ENCODE data around the gene TYW1B.
"Not testable (repeated sequence)": the region's sequence is repeated elsewhere in the genome, so short reads cannot be mapped to it uniquely, and the experiment has no call there.

DNA sequence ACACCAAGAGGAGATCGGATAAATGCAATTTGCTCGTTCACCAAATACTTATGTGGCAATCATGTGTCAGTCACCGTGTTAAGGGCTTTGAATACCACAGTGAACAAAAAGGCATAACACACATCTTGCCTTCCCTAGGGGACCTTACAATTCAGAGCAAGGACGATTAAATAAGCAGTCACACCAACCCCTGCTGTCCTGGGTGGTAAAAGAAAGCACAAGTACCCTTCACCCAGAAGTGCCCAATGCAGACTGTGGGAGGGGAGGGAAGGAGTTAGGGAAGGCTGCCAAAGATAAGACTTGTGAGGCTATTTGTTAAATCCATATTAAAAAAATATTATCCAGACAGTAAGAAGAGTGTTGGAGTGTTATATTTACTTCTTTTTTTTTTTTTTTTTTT lies 146.8 kb downstream of the TYW1B start:
- TF ChIP-seq, protein P1, sequence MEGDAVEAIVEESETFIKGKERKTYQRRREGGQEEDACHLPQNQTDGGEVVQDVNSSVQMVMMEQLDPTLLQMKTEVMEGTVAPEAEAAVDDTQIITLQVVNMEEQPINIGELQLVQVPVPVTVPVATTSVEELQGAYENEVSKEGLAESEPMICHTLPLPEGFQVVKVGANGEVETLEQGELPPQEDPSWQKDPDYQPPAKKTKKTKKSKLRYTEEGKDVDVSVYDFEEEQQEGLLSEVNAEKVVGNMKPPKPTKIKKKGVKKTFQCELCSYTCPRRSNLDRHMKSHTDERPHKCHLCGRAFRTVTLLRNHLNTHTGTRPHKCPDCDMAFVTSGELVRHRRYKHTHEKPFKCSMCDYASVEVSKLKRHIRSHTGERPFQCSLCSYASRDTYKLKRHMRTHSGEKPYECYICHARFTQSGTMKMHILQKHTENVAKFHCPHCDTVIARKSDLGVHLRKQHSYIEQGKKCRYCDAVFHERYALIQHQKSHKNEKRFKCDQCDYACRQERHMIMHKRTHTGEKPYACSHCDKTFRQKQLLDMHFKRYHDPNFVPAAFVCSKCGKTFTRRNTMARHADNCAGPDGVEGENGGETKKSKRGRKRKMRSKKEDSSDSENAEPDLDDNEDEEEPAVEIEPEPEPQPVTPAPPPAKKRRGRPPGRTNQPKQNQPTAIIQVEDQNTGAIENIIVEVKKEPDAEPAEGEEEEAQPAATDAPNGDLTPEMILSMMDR (IDR thresholded peaks at IDR 0.05): not testable (repeated sequence)
- TF ChIP-seq POLR2A (IDR thresholded peaks at IDR 0.05): not testable (repeated sequence)

All from tibial nerve (tissue), 3 donors.